ENCODE measurements around the gene UBE2B.
"Not testable (repeated sequence)": the region's sequence is repeated elsewhere in the genome, so short reads cannot be mapped to it uniquely, and the experiment has no call there.

The UBE2B gene

DNA sequence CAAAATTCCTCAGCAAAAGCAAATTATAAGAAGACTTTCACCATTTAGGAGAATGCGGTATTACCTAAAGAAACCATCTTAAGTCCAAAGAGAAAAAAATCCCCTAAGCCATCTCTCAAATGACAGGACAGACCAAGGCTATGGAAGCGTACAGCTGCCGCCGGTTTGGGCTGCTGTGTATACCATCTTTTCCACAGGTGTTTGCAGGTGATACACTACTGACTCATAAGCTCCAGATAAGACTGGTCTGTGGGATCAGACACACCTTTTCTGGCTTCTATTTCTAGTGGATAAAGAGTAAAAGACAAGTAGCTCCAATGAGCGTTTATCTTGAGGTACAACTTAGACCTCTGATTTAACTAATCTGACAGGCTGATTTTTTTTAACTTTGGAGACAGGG lies 32.6 kb downstream of the UBE2B start:
- no peak for DNase-seq

GRCh38 chr5:134406390-134406789 lies 35.0 kb downstream of the UBE2B start:
- no peak for DNase-seq

DNA sequence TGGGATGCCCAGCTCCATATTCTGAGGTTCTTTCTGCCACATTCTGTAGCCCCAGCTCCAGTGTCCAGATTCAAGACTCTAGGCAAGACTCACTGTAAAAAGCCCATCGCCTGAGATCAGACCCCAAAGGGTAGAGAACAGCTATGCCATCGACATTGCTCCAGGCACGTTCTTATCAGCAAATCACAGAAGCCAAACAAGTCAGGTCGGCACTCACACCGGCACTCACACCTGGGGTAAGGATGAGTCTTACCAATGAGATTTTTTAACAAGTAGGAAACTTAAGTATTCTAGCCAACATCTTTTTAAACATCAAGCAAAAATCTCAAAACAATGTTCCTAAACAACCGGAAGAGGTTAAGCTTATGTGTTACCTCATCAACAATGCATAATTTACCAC lies 38.0 kb downstream of the UBE2B start:
- DNase-seq, result no peak

- no peak for DNase-seq
Observed at GRCh38 chr5:134410822-134411221, 39.5 kb downstream of the UBE2B start.

GRCh38 chr5:134411228-134411545 lies 39.8 kb downstream of the UBE2B start:
- no peak for DNase-seq

GRCh38 chr5:134411546-134412266 lies 40.3 kb downstream of the UBE2B start, which contains the start of gene CDKN2AIPNL:
Gene CDKN2AIPNL, minus strand, starts transcription at chr5:134411881. Its CDS starts 27 bp downstream, at chr5:134411854.
- peak; percentile 19 for DNase-seq

DNA sequence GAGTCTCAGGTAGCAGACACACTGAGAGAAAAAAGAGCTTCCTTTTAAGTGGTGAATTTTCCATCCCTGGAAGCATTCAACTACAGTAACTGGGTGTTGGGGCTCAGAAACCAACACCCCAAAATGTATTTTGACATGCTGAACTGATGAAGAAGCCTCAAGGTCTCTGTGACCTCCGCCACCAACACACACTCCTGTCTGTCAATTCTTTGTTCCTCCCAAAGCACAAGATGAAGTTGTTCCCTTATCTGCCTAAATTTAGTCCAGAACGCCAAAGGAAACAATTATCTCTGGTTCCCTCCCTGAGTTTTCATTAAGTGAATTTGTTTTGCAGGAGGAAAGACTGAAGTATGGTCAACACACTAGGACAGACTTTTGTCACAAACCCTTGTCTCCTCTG lies 41.7 kb downstream of the UBE2B start:
- no peak for DNase-seq

- no peak for DNase-seq
Observed at GRCh38 chr5:134417707-134418106, 46.3 kb downstream of the UBE2B start.

DNA sequence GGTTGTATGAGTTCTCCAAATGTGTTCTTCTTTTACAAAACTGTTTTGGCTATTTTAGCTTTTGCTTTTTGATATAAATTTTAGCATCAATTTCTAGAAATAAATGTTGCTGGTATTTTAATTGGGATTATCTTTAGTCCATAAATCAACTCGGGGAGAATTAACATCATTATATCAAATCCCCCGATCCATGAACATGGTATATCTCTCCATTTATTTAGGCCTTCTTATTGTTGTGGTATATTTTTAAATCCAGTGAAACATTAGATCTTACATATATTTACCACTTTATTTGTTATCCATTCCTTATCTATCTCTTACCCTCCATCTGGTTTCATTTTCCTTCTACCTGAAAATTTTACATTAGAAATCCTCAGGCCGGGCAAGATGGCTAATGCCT lies 47.6 kb downstream of the UBE2B start:
- no peak for DNase-seq

DNA sequence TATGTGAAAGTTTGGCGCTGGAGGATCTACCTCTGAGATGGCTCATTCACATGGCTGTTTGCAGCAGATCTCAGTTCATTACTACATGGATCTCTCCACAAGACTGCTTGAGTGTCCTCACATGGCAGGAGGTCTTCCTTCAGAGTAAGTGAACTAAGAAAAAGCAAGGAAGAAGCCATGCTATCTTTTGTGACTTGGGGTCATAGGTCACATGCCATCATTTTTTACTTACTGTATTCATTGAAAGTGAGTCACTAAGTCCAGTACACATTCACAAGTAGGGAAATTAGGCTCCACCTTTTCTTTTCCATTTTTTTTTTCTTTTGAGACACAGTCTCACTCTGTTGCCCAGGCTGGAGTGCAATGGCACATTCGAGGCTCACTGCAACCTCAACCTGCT lies 49.0 kb downstream of the UBE2B start:
- DNase-seq, result no peak

DNA sequence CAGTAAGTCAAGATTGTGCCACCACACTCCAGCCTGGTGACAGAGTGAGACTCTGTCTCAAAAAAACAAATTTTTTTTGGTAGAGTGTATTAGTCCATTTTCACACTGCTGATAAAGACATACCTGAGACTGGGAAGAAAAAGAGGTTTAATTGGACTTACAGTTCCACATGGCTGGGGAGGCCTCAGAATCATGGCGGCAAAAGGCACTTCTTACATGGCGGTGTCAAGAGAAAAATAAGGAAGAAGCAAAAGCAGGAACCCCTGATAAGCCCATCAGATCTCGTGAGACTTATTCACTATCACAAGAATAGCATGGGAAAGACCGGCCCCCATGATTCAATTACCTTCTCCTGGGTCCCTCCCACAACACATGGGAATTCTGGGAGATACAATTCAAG lies 49.7 kb downstream of the UBE2B start:
- DNase-seq, result not testable (repeated sequence)

DNA sequence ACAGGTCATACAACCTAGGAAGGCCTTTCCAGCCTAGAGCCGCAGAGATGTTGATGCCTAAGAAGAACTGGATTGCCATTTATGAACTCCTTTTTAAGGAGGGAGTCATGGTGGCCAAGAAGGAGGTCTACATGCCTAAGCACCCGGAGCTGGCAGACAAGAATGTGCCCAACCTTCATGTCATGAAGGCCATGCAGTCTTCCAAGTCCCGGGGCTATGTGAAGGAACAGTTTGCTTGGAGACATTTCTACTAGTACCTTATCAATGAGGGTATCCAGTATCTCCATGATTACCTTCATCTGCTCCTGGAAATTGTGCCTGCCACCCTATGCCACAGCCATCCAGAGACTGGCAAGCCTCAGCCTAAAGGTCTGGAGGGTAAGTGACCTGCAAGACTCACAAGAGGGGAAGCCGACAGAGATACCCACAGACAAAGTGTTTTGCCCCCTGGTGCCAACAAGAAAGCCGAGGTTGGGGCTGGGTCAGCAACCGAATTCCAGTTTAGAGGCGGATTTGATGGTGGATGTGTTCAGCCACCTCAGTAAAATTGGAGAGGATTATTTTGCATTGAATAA lies 51.5 kb downstream of the UBE2B start:
- no peak for DNase-seq

- no peak for DNase-seq
Observed at GRCh38 chr5:134423376-134423775, 52.0 kb downstream of the UBE2B start.

GRCh38 chr5:134426361-134426760 lies 55.0 kb downstream of the UBE2B start:
- DNase-seq, result no peak

GRCh38 chr5:134427540-134428041 lies 56.2 kb downstream of the UBE2B start:
- no peak for DNase-seq

- no peak for DNase-seq
Observed at GRCh38 chr5:134430001-134430569, 58.7 kb downstream of the UBE2B start.

GRCh38 chr5:134432174-134432573 lies 60.8 kb downstream of the UBE2B start:
- no peak for DNase-seq

DNA sequence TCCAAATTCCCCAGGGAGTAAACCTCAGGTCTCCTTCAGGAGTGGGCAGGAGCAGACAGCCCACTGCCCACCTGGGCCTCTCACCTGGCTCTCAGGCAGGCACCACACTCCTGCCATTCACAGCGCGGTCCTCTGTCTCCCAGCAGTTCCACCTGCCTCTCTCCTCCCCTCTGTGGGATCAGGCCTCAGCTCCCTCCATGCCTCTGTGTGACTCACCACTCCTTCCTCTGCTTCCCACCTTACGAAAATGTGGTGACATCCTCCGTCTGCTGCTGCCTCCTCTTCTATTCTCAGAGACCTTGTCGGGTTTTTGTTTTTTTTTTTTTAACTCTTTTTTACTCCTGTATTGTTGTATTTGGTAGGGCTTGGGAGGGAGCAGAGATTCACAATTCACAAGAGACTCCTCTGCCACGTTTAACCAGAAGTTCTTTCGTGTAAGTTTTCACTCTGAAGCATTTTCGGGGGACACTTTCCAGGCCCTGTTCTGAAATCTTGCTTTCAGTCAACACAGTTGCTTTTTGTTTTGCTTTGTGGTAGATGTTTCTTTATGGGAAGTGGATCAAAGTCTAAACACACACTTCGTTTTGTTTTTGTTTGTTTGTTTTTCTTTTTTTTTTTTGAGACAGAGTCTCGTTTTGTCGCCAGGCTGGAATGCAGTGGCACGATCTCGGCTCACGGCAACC lies 61.4 kb downstream of the UBE2B start:
- DNase-seq, result no peak

DNA sequence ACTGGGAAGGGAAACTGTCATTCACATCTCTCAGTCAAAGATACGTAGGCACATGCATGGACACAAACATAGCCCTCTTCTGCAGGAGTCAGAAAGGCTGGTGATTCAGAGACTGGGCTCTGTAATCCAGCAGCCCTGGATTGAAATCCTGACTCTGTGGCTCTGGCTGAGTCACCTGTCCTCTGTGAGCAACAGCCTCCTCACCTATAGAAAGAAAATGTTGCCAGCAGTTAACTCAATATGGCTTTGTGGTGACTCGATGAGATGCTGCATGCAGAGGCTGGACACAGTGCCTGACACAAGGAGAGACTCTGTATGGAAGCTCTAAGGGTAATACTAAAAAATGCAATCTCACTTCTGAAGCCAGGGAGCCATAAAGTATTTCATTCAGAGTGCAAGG lies 64.2 kb downstream of the UBE2B start:
- no peak for DNase-seq

- DNase-seq, result peak; percentile 16
Observed at GRCh38 chr5:134436523-134437339, 65.4 kb downstream of the UBE2B start.

DNA sequence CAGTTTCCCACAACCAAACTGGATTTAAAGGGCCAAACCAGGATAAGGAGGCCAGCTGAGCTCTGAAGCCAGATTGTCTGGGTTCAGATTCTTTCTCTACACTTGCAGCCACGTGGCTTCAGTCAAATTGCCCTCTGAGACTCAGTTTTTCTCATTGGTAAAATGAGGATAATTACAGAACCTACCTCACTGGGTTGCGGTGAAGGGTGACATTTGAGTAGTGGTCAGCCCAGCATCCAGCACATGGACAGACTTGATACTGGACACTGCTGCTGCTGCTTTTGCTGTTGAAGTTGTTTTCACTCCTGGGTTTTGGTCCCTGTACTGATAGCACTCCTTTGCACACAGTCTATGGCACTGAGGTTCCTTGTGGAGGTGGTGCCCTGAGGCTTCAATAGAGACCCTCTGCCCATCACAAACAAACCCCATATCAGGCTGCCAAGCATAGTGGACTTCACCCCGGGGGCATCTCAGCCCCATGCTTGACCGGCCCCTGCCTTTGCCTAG lies 66.0 kb downstream of the UBE2B start:
- DNase-seq, result no peak

DNA sequence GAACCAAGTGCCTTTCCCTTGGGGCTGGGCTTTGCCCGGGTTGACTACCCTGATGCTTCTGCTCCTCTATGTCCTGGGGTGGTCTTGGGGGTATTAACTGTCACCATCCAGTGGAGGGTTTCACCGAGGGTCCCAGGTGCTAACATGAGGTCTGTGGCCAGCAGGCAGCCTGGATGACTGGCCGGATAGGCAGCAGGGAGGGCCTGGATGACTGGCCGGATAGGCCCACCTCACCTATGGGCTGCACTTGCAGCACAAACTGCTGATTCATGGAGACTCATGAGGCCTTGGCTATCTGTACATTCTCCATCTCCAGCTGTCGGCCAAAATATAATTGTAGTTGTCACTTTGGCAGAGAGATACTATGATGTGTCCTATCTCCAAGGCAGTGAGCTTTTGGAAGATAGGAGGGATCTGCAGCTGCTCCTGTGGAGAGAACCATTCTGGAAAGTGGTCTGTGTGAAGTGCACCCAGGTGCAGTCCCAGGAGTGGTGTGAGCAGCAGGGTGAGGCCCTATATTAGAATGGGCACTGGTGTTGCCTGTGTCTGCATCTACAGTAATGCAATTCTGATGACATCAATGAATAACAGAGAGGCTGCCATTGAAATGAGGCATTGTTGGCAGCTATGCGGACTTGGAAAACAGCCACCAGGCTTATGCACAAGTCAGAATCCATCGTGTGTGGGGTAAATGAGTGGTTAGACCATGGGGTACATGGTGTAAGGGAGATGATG lies 66.6 kb downstream of the UBE2B start:
- DNase-seq, result no peak

Data from KG1 (cell line).